ENCODE measurements around the gene MEP1B. TPM values are rescaled to one million over a fixed set of nuclear protein-coding genes. Genes with fewer than 3 reads are reported as not detected.

MEP1B gene
- 0.05 TPM in 1 of 5 replicates, not detected in the others for total RNA-seq (2022; extraction: Qiagen RNA extraction)

DNA sequence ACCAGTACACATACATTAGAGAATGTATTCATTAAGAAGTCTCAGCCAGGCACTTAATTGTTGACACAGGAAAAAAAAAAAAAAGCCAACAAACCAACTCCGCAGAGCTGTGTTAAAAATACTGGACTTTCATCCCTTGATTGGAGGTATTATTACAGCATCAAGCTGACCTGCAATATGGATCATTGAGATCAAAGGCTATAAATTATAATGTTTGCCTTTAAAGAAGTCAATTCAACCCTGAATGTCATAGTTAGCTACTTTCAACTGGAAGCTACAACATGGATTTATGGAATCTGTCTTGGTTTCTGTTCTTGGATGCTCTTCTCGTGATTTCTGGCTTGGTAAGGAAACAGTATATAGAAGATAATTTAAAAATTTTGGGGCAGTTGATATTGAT is at the start of gene MEP1B:
Gene MEP1B, plus strand, starts transcription at position 250 of the 400 bp plus-strand sequence. Its CDS starts 32 bp downstream, at position 282.

Other genes starting within 250 kb of the MEP1B start
- gene TRAPPC8, start 246.9 kb upstream of the MEP1B start, total RNA-seq (2022; extraction: Qiagen RNA extraction) = 9.7 to 14.4 TPM (median 11.8 TPM) in 5 replicates
- 0.20 to 0.28 TPM (median 0.27 TPM) in 5 replicates for gene RNF125, start 171.2 kb upstream of the MEP1B start, total RNA-seq (2022; extraction: Qiagen RNA extraction)
- gene RNF138, start 98.2 kb upstream of the MEP1B start, total RNA-seq (2022; extraction: Qiagen RNA extraction) = 11.2 to 13.5 TPM (median 13.5 TPM) in 5 replicates